ENCODE measurements around the gene GABRB2.
"Not testable (repeated sequence)": the region's sequence is repeated elsewhere in the genome, so short reads cannot be mapped to it uniquely, and the experiment has no call there.

The GABRB2 gene

DNA sequence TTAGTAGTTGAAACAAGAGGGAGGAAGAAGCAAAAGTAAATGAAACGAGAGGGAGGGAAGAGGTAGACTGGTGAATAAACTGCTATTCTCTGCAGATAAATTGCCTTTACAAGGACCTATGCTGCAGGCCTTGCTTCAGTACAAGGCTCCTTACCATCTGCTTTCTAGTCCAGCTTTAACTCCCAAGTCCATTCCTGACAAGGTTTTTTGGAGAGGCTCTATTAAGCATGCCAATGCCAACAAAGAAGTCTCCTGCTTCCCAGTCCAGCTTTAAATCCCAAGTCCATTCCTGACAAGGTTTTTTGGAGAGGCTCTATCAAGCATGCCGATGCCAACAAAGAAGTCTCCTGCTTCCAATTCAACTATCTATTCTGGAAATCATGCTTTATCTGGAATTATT lies 244.9 kb downstream of the GABRB2 start:
- no peak for DNase-seq (ENCODE audit: low read depth in 2 of 3, low spot score in 1 of 3)

DNA sequence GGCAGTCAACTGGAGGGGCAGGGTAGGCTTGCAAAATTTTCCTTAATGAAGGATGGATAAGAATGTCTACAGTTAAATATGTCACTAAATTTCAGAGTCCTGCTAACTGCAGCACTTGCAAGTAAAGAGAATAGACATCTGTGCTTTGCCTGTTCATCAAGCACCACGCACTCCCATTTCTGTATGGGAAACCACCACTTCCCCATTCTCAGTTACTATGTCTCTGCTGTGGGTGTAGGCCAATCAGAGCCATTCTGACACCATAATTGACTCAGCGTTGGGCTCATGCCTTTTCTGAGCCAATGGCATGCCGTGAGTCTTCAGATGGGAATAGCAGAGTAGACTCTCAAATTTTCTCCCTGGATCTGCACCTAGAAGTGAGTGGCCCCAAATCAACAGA lies 247.5 kb downstream of the GABRB2 start:
- no peak for DNase-seq (ENCODE audit: low read depth in 2 of 3, low spot score in 1 of 3)

DNA sequence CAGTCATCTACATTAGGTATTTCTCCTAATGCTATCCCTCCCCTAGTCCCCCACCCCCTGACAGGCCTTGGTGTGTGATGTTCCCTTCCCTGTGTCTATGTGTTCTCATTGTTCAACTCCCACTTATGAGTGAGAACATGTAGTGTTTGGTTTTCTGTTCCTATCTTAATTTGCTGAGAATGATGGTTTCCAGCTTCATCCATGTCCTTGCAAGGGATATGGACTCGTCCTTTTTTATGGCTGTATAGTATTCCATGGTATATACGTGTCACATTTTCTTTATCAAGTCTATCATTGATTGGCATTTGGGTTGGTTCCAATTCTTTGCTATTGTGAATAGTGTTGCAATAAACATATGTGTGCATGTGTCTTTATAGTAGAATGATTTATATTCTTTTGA lies 249.1 kb downstream of the GABRB2 start:
- DNase-seq (ENCODE audit: low read depth in 2 of 3, low spot score in 1 of 3) = not testable (repeated sequence)

DNA sequence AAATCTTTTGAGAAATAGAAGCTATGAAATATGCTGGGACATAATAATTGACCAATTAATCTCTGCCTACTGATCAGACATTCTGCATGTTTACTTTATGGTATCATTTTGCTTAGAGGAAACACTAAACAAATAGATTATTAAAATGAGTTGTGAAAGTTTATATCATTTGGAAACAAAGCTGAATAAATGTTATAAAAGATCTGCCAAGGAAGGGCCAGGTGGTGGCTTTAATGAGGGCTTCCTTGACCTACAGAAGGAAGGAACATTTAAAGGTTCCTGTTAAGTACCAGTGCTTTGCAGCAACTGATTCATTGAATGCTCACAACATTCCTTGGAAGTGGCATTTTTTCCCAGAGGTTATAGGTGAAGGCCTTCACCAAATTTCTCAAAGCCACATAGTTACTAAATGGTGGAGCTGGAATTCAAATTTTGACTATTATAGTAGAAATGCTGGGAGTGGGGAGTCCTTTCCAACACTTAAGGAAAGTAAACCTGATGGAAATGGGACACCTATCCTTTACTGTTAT lies 250.7 kb downstream of the GABRB2 start:
- DNase-seq (ENCODE audit: low read depth in 2 of 3, low spot score in 1 of 3) = no peak

DNA sequence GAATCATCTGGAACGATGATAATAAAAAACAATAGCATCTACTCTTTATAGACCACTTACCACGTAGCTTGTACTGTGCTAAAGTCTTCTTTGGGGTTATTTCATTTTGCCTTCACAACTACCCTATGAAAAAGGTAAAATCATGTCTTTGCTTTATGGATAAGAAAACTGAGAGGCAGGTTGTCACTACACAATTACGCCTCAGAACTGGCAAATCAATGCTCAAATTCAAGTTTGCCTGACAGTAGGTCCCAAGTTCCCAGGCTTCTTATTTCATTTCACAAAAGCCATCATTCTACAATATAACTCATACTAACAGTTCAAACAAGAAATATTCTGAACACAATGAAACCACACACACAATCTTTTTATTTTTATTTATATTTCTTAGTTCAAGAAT lies 258.5 kb downstream of the GABRB2 start:
- no peak for DNase-seq (ENCODE audit: low read depth in 2 of 3, low spot score in 1 of 3)

DNA sequence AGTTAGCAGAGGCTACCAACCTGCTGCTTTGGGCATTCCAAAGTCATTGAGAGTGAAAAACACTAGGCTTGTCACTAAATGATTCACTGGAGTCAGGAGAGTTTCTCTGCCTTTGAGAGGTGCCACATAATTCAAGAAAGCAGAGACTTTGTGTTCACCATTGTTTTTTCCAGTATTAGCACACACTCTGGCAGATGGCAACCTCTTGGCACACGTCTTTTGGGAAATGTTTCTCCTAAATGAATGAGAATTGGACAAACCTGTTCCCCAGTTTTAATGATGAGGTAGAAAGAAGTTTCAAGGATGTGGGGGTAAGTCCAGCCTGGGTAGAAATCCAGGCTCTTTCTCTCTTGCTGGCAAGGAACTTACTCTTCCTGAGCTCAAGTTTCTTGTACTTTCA lies 259.1 kb downstream of the GABRB2 start:
- no peak for DNase-seq (ENCODE audit: low read depth in 2 of 3, low spot score in 1 of 3)

DNA sequence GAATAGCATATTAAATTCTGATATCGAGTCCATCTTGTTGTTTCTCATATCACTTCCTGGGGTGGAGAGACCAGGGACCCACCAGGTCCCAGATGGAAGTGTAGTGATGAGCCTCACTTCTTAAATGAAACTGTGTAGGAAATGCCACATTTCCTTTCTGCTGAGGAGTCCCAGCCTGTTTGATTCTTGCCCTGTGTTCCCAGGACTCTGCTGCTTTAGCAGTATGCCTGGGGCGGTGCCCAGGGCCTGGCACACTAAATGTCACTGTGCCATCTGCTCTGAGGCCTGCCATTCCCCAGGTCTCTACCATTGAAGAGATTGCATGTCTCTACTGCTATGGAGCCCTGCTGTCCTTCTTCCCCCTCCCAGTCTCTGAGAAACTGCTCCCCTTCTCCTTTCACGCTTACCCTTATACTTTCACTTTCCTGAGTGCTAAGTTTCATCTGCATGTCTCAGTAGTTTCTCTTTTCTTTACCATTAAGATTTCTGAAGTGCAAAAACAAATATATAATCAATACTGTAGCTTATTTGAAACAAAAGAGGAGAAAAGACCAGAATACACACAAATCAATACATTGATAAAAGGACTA lies 260.4 kb downstream of the GABRB2 start:
- no peak for DNase-seq (ENCODE audit: low read depth in 2 of 3, low spot score in 1 of 3)

DNA sequence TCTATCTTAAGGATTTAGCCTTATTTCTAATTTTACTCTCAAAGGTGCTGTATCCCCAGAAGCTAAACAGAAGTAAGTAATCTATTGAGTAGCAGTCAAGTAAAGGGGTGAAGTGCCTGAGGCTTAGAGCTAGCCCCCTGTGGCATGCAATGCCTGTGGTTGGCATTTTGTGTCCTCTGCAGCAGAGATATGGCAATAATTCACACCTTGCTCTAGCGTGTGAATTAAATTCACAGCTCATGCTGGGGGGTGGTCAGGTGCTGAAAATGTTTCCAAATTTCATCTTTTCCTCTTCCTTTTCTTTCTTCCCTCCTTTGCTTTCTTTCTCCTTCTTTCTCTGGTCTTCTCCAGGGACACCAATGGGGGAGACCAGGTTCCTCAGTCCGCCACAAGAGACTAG lies 262.1 kb downstream of the GABRB2 start:
- DNase-seq (ENCODE audit: low read depth in 2 of 3, low spot score in 1 of 3) = no peak

DNA sequence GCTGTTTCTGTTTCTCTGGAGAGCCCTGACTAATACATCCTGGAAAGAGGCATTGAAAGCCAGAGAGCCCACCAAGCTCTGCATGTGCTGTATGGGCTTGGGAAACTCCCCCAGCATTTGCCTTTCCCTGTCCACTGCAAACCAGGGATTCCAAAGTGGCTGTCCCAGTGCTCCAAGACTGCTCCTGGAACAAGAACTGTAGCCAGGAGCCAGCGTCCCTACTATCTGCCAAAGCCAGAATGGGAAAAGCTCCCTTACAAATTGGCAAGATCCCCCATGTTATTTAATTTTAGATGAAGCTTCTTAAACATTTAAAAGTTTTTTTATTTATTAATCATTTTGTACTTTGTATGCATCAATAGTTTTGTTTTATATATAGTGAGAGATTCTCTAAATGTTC lies 263.2 kb downstream of the GABRB2 start:
- no peak for DNase-seq (ENCODE audit: low read depth in 2 of 3, low spot score in 1 of 3)

DNA sequence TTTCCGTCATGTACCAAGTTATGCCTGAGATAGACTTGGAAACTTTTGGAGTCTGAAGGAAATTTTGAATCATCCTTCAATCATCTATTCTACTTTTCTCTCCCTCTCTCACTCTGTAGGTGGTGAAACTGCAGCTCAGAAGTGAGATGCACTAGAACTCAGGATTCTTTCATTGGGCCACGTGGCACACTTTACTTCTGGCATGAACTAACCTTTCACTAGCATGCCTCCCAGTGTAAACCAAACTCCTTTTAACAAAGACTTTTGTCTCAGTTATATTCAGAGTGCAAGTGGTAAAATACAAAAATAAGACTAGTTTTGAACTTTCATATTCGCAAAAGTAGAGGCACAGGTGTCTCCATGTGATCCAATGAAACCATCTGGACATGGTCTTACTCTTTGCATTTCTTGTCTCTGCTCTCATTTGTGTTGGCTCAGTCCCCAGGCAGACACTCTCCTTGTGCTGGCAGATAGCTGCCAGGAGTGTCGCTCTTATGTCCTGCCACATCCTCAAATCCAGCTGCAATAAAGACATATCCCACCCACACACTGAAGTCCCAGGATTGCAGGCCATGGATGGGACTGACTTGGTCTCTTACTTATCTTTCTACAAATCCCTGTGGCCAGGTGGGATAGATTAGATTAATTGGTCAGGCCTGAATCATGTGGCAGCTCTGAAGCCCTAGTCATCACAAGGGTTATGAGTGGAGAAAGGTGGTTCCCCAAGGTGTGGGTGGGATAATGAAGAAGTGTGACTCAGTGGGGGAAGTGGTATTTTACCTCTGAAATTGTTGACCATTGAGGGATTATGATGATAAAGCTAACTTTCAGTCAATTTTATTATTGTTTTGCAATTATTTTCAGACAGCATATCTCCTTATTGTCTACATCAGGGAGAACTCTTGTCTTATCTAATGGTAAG lies 267.5 kb downstream of the GABRB2 start:
- no peak for DNase-seq (ENCODE audit: low read depth in 2 of 3, low spot score in 1 of 3)

DNA sequence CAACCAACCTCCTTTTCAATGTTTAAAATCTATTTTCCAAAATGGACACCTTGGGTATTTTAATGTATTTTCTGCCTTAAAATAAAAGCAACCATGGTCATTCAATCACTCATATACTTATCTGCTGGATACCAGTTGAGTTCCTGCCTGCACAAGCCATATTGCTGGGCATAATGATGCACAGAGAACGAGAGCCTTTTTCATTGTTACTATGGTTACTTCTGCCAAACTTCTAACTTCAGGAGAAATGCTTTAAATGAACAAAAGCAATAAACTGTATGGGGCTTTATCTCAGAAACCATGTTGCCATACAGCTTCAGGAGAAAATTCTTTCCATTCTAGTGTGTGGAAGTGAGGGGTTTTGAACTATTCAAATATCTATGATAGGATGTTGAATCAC lies 269.5 kb downstream of the GABRB2 start:
- no peak for DNase-seq (ENCODE audit: low read depth in 2 of 3, low spot score in 1 of 3)

DNA sequence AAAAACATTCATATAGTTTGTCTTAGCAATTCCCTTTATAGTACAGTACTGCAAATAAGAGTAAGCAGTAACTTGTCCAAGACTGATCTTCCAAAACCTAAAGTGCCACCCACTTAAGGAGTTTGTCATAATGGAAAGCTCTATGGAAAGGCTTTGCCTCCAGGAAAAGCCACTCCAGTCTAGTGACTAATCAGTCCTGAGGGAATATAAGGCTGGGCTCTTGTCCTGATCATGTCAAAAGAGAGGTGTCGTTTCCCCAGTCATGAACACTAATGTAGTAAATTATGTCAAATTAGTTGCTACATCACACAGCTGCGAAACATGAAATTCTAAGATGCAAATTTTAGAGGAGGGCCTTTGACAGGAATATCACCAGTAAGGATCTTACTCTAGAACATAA lies 271.6 kb downstream of the GABRB2 start:
- DNase-seq (ENCODE audit: low read depth in 2 of 3, low spot score in 1 of 3) = no peak

DNA sequence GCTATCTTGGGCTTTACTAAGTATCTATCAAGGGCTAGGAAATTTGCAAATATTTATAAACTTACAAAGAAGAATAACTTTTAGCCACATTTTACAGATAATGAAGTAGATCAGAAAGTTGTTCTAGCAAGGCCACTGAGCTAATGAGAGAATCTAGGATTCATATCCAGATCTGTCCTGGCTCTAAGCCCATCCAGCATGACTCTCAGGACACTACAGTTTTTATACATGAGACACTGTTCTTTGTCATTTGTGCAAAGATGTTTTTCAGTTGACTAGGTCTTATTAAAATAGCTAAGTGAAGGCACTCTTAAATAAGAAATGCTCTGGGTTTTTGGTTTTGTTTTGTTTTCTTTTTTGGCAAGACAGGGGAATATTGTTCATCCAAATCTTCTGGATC lies 273.1 kb downstream of the GABRB2 start:
- no peak for DNase-seq (ENCODE audit: low read depth in 2 of 3, low spot score in 1 of 3)

DNA sequence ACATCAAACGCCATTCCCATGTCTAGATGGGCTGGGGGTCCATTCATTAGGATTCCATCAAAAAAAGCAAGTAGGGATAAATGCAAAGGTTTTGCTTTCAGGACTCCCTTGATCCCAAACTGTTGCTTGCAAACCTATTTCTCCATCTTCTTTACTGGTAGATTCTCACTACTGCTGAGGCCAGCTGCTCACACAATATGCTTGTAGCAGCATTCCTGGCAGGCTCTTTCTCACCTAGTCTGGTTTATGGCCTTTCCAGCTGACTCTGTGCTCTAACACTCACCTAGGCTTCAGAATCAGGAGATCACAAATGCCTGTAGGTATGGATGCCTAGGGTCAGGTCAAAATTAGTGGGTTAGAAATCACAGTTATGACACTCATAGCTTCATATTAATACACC lies 274.7 kb downstream of the GABRB2 start:
- DNase-seq (ENCODE audit: low read depth in 2 of 3, low spot score in 1 of 3) = no peak

DNA sequence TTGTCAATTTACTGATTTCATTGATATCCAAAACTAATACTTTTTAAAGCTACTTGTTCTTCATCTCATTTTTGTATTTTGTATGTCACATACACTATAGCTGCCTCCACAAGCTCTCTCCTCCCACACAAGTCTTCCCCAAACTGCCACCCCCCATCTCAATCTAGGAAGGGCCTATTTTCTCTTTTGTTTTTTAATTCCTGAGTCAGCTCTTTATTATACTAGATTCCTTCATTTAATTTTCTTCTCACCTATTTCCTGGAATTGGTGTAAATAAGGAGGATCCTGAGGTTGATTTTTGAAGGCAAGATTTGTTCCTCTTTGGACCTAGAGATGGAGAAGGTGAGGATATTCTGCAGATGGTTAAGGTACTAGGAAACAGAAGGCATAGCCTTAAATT lies 277.4 kb downstream of the GABRB2 start:
- DNase-seq (ENCODE audit: low read depth in 2 of 3, low spot score in 1 of 3) = no peak

DNA sequence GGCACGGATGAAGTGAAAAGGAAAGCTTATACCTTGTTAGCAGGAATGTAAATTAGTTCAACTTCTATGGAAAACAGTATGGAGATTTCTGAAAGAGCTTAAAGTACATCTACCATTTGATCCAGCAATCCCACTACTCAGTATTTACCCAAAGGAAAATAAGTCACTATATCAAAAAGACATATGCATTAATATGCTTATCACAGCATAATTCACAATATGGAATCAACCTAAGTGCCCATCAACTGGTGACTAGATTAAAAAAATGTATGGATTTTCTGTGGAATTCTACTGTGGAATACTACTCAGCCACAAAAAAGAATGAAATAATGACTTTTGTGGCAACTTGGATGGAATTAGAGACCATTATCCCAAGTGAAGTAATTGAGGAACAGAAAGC lies 279.6 kb downstream of the GABRB2 start:
- no peak for DNase-seq (ENCODE audit: low read depth in 2 of 3, low spot score in 1 of 3)

DNA sequence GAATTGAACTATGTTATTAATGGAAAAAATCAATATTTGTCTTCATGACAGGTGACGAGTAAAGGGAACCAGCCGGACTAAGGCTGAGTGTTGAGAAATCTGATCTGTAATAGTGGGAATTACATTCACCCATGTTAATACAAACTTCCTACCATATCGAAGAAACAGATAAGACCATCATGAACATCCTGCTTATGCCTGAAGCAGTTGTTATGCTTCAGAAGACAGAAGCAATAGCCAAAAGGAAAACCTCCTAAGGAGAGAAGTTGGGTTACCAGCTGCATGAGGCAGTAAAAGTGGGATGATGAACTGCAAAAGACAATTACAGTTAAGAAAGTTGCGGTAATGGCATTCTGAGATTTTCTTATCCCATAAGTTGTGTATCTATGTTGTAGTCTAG lies 281.5 kb downstream of the GABRB2 start:
- DNase-seq (ENCODE audit: low read depth in 2 of 3, low spot score in 1 of 3) = no peak

DNA sequence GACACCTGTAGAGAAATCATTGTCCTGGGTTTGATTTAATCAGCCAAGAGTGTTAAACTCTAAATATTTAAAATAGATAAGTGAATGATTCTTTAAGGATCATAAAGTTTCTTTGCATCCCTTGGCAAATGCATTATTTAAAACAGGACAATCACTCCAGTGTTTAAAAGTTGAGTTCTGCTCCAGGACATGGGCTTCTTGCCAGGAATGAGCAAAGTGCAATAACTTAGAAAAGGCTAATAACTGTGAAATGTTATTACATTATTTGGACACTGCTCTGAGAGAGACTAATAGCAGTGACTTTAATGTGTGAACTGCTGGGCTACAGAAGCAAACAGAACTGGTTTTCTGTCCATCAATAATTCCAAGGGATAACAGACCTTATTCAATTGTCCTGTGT lies 283.3 kb downstream of the GABRB2 start:
- DNase-seq (ENCODE audit: low read depth in 2 of 3, low spot score in 1 of 3) = no peak

DNA sequence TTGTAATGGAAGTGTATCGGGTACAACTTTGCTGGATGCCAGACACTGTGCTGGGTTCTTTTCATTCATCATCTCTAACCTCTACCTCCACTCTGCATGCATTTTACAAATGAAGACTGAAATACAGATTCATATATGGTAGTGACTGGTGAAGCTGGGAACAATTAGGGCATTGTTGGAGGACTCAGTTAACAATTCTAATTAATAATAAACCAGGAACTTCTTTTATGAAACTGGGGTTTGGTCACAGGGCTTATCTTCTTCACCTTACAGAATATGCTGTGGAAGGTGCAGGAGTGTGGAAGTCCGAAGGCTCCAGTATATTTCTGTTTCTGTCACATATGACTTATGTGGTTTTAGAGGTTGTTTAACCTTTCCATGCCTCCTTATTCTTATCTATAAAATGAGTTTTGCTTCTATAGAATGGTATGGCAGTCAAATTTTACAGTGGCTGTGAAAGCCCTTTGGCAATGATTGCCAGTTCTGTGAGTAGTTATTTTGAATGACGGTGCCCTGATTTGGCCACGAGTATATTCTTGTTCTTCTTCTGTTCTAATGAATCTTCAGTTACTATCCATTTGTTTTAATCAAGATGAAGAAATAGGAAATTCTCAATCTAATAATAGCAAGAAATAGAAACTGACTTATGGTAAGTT lies 284.7 kb downstream of the GABRB2 start:
- DNase-seq (ENCODE audit: low read depth in 2 of 3, low spot score in 1 of 3) = no peak

DNA sequence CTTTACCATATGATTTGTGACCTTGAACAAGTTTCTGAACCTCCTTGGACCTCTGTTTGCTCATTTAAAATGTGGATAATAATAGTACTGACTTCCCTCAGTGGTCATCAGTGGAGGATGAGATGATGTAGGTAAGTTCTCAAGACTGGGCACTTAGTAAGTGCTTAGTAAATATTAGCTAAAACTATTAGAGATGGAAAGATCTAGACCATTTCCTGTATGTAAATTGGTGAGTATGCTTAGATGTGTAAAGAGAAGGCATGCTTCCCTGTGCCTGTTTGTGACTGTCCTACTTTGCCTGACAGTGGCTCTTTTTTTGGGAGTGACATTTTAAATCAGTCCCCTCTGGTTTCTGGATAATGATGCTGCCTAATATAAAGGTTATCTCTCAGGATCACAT lies 288.1 kb downstream of the GABRB2 start:
- no peak for DNase-seq (ENCODE audit: low read depth in 2 of 3, low spot score in 1 of 3)

DNA sequence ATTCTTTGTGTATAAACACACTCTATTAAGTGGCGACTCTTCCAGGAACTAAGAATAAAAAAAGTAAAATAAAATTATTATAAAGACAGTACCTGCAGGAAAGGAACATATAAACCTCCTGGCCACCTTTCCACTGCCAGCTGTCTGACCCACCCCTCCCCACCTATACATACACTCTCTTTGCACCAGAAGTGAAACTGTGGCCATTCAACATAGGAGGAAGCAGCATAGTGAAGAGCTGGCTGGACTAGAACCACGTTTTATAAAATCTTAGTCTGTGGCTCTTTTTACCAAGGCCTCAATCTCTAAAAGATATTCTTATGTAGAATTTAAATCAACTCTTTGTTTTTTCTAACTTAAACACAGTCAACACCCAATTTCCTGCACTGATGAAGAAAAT lies 289.6 kb downstream of the GABRB2 start:
- no peak for DNase-seq (ENCODE audit: low read depth in 2 of 3, low spot score in 1 of 3)

DNA sequence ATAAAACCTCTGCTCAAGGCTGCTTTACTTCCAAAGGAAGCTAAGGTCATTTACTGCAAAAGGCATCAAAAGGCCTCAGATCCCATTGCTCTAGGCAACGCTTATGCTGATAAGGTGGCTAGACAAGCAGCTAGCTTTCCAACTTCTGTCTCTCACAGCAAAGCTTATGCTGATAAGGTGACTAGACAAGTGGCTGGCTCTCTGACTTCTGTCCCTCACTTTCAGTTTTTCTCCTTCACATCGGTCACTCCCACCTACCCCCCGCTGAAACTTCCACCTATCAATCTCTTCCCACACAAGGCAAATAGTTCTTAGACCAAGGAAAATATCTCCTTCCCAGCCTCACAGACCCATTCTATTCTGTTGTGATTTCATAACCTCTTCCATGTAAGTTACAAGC lies 293.6 kb downstream of the GABRB2 start:
- DNase-seq (ENCODE audit: low read depth in 2 of 3, low spot score in 1 of 3) = not testable (repeated sequence)

All from stimulated activated CD4-positive, alpha-beta T cell treated with anti-CD3 and anti-CD28 coated beads, Interleukin-12 subunit alpha, Interleukin-12 subunit beta, amount 100 ng/mL, for 48 hours (primary cell).